ENCODE measurements around the gene COMMD1. TPM values are rescaled to one million over a fixed set of nuclear protein-coding genes. Genes with fewer than 3 reads are reported as not detected.
A peak's percentile ranks its signal among the peaks of the same experiment; 100 is the strongest.
"Not testable (repeated sequence)": the region's sequence is repeated elsewhere in the genome, so short reads cannot be mapped to it uniquely, and the experiment has no call there.

COMMD1 gene
- total RNA-seq, 1 donor from 2014 or later = 16.5 TPM

DNA sequence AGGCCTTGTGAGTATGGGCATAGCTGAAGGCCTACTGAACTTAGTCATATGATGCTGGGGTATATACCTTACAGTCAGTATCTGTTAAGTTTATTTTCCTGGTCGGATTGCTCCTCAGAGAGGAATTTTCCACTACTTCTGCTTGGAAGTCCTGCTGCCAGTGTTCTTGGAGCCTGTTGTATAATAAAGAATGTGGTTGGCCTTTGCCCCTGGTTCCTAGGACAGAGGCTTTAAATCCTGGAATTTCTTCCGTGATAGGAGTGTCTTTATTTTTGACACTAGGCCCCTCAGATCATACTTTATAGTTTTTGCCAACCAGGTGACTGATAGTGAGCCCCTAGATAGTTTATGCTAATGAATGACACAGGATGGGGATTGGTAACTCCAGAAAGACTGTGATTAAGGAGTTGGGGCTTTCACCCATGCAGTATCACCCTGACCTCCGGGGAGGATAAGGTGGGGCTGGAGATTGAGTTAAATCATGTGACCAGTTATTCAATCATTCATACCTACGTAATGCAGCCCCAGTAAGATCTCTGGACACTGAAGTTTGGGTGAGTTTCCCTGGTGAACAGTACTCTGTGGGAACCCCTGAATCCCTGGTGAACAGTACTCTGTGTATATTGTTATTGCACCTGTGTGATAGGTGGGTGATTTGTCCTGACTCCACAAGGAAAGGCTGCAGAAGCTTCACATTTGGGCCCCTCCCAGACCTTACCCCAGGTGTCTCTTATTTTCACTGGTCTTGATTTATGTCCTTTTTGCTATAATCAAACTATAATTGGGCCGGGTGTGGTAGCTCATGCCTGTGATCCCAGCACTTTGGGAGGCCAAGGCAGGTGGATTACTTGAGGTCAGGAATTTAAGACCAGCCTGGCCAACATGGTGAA, 56.9 kb downstream of the COMMD1 start:
- no peak for ATAC-seq
- DNase-seq (ENCODE audit: low spot score) = no peak

DNA sequence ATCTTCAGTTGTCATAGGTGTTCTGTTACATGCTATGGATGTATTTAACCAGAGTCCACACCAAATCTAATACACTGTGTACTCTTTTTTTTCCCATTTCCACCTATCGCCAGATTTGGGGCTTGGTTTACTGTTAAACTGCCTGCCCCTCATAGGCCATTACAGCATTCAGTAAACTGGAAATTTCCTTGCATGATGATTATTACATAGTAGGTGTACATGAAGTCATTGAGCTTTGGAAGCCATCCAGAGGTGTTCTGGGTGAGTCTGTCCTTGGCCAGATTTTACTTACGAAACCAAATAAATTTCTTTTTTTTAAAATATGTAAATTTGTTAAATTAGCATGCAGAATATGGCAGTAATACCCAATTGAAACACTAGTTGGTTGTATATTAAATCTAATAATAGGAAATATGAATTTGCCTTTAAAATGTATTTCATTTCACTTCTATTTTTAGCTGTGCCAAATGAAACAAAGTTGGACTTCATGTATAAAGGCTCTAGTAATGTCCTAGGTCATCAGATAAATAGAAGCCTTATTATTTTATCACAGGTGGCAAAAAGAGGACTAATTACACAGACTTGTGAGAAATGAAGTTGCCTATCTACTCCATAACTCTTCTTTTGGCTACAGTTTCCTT, 60.7 kb downstream of the COMMD1 start:
- no peak for ATAC-seq
- no peak for DNase-seq (ENCODE audit: low spot score)

GRCh38 chr2:61967262-61967661, 61.8 kb downstream of the COMMD1 start:
- ATAC-seq (no peak), DNase-seq (ENCODE audit: low spot score) (no peak)

DNA sequence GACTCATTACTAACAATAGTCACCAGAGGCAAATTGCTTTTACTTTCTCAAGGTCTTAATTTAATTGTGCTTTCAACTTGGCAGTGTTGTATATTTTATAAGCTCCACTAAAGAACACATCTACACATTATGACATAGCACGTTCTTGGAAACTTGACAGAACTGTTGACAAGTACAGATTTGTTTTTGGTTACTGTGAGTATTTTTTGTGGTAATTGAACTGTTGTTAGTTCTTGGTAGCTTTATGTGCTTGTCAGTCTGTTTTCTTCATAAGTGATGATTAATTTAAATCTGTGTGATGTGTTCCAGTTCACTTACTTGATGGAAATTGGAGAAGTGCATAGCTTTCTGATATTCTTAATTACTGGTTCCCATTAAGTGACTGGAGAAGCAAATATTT, 63.9 kb downstream of the COMMD1 start:
- no peak for ATAC-seq
- no peak for DNase-seq (ENCODE audit: low spot score)

DNA sequence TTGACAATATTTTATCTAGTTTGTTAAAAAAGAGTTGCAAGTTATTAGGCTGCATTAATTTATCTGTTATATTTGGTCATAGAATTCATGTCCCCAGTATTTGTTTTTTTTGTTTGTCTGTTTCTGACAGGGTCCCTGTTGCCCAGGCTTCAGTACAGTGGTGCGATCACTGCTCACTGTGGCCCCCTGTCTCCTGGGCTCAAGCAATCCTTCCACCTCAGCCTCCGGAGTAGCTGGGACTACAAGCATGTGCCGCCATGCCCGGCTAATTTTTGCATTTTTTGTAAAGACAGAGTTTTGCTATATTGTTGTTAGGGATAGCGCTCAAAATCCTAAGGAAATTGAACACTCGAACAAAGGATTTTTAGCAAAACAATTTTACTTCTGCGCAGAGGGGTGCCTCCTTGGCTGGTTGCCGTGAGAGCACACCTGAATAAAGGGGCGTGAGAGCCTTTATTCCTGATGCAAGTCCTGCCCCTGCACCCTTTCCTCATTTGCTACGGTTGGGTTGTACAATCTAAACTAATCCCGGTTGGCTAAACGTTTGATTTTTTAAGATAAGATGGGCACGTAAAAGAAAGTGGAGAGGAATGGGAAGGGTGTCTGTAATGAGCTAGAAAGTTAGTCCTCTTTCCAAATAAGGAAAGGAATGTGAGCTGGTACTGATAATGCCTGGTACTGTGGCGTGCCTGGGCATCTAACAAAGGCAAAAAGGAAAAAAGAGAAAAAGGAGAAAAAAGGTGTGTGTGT, 65.5 kb downstream of the COMMD1 start:
- ATAC-seq = no peak
- DNase-seq (ENCODE audit: low spot score) = no peak

- peak; percentile 57 for DNase-seq (ENCODE audit: low spot score)
These were observed 73.0 kb downstream of the COMMD1 start for GRCh38 chr2:61978522-61978921.

DNA sequence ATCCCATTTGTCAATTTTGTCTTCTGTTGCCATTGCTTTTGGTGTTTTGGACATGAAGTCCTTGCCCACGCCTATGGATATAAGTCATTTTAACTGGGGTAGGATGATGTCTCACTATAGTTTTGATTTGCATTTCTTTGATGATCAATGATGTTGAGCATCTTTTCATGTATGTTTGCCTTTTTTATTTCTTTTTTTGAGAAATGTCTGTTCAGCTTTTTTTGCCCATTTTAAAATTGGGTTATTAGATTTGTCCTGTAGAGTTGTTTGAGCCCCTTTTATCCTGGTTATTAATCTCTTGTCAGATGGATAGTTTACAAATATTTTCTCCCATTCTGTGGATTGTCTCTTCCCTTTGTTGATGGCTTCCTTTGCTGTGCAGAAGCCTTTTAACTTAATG, 75.3 kb downstream of the COMMD1 start:
- ATAC-seq = no peak
- no peak for DNase-seq (ENCODE audit: low spot score)

More at GRCh38 chr2:61978522-61978921, 73.0 kb downstream of the COMMD1 start:
- ATAC-seq = peak; percentile 94

- ATAC-seq (no peak), DNase-seq (ENCODE audit: low spot score) (no peak)
These were observed 79.2 kb downstream of the COMMD1 start for GRCh38 chr2:61984682-61985081.

DNA sequence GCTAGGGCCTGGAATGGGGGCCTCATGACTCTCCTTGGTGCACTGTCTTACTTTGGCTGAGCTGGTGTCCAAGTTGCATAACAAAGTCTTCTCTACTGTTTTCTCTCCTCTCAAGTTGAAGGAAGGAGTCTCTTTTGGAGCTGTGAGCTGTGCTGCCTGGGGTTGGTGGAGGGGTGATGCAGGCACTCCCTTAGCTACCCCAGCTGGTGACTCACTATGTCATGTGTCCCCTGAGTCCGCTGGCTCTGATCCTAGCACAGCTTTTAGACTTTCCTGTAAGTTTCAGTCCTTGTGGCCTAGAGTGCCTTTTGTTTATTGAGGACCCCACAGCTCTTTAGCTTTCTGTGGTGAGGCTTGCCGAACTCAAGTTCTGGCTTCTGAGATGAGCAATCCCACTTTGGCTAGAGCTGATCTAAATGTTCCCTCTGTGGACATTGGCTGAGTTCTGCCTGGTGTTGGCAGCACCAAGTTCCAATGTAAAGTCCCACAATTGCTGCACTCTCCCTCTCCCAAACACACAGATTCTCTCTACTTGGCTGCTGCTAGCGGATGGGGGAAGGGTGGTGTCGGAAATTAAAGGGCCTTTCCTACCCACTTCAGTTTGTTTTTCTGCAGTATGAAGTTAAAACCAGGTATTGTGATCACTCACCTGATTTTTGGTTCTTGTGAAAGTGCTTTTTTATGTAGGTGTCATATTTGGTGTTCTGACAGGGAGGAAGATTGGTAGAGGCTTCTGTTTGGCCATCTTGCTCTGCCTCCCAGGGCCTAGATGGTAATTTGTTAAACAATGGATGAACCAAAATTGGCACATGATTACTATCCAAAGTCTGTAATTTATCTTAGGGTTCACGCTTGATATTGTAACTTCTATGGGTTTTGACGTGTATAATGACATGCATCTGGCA, 83.2 kb downstream of the COMMD1 start:
- peak; percentile 94 for ATAC-seq
- DNase-seq (ENCODE audit: low spot score) = peak; percentile 65

DNA sequence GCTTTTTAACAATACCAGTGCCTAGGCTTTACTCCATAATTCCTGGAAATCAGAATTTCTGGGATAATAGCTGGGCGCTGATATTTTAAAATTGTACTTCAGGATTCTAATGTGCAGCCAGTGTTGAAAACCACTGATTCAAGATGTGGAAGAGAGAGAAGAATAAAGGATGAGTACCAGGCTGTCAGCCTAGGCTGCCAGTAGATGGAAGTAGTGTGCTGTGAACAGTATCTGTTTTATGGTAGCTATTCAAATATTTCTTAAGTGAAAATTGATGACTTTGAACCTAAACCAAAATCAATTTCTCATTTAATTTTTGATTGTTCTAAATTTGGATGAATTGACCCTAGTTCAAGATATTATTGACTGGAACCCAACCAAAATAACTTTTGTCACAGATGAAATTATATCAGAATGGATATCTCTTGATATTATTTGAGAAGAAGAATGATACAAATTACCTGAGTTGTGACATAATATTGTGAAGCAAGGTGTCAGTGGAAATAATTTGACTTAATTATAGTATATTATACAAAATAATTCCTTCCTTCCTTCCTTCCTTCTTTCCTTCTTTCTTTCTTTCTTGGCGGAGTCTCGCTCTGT, 88.0 kb downstream of the COMMD1 start:
- peak; percentile 70 for ATAC-seq
- DNase-seq (ENCODE audit: low spot score) = no peak

- no peak for DNase-seq (ENCODE audit: low spot score)
- no peak for ATAC-seq
These were observed 89.1 kb downstream of the COMMD1 start for GRCh38 chr2:61994531-61994930.

DNA sequence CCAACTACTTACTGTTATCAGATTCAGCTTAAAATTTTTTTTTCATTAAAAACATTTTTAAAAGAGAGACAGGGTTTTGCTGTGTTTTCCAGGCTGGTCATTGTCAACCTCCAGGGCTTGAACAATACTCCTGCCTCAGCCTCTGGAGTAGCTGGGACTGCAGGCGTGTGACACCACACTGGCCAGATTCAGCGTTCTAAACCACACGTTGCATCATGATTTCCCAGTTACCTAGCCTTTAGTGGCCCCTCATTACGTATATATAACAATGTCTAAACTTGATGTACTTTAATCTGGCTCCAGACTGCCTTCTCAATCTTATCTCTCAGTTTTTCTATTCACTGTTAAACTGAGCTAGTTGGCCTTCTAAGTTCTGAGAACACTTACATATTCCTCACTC, 89.6 kb downstream of the COMMD1 start:
- ATAC-seq (no peak), DNase-seq (ENCODE audit: low spot score) (no peak)

DNA sequence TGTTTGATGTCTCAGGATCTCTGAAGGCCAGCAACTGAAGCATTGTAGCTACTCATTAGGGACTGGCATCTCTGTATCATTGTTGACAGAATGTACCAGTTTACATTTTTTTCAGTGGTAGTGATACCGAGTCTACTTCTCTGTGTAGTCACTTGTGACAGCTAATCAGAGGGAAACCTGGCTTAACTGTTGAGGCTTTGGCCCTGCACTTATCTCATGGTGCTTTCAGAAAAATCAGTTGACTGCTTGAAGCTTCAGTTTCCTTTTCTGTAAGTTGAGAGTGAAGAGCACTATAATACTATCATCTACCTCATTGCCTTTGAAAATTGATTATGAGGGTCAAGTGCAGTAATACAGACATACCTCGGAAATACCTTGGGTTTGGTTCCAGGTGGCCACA, 90.0 kb downstream of the COMMD1 start:
- no peak for DNase-seq (ENCODE audit: low spot score)
- no peak for ATAC-seq

DNA sequence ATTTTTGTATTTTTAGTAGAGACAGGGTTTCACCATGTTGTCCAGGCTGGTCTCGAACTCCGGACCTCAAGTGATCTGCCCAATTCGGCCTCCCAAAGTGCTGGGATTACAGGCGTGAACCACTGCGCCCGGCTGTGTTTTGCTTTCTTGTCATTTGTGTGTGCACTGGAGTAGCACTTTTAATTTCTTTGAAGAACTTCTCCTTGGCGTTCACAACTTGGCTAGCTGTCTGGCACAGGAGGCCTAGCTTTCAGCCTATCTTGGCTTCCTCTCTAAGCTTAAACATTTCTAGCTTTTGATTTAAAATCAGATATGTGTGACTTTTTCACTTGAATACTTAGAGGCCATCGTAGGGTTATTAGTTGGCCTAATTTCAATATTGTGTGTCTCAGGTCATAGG, 93.0 kb downstream of the COMMD1 start:
- DNase-seq (ENCODE audit: low spot score) (no peak), ATAC-seq (no peak)

- DNase-seq (ENCODE audit: low spot score) (no peak), ATAC-seq (no peak)
These were observed 95.1 kb downstream of the COMMD1 start for GRCh38 chr2:62000538-62000937.

GRCh38 chr2:62001431-62001830, 96.0 kb downstream of the COMMD1 start:
- no peak for DNase-seq (ENCODE audit: low spot score)
- no peak for ATAC-seq

DNA sequence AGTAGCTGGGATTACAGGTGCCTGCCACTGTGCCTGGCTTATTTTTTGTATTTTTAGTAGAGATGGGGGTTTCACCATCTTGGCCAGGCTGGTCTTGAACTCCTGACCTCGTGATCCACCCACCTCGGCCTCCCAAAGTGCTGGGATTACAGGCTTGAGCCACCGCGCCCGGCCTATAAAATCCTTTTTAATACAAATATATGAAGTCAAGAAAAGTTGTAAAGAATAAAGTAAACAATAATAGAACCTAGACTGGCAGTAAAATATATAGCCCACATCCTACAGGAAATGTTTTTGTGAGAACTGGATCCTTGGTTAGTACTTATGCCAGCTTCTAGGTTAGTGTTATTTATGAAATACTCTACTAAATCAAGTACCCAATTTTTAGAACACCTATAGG, 99.0 kb downstream of the COMMD1 start:
- DNase-seq (ENCODE audit: low spot score); ATAC-seq: not testable (repeated sequence)

- no peak for ATAC-seq
These were observed 102.1 kb downstream of the COMMD1 start for GRCh38 chr2:62007555-62007954.

GRCh38 chr2:62010632-62011256, 105.3 kb downstream of the COMMD1 start:
- DNase-seq (ENCODE audit: low spot score) (no peak), ATAC-seq (no peak)

More at GRCh38 chr2:62007555-62007954, 102.1 kb downstream of the COMMD1 start:
- no peak for DNase-seq (ENCODE audit: low spot score)

DNA sequence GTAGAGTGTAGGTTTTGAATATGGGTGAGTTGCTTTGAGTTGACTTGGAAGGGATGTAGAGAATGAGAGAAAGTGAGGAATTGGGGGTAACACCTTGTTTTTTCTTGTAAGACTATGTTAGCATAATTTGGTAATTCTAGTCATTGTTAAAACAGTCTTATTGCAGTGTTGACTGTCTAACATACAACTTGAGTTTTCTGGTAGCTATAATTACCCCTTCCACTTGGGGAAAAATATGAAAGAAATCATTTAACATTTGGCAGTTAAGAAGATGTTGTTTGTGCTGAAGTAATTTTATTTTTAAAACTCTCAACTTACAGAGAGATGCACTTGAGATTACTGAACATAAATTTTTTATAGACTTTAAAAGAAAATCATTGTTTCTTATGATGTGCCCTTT, 108.2 kb downstream of the COMMD1 start:
- ATAC-seq = no peak
- no peak for DNase-seq (ENCODE audit: low spot score)

Measured in left lobe of liver (tissue), 2 donors.